ENCODE measurements around the gene NFATC2.

The NFATC2 gene

GRCh38 chr20:51387125-51387875, 155.2 kb downstream of the NFATC2 start:
- no peak for ATAC-seq
- TF ChIP-seq ISL1 (CRISPR knock-in tag; IDR thresholded peaks at IDR 0.05) (no peak), ESRRG (CRISPR knock-in tag; IDR thresholded peaks at IDR 0.05) (no peak), ZNF70 (CRISPR knock-in tag; IDR thresholded peaks at IDR 0.05) (no peak), ARNTL (CRISPR knock-in tag; IDR thresholded peaks at IDR 0.05; ENCODE audit: borderline replicate concordance, low read depth) (no peak), CSDC2 (CRISPR knock-in tag; IDR thresholded peaks at IDR 0.05) (no peak), RARB (CRISPR knock-in tag; IDR thresholded peaks at IDR 0.05) (no peak)
- TF ChIP-seq, protein P1, sequence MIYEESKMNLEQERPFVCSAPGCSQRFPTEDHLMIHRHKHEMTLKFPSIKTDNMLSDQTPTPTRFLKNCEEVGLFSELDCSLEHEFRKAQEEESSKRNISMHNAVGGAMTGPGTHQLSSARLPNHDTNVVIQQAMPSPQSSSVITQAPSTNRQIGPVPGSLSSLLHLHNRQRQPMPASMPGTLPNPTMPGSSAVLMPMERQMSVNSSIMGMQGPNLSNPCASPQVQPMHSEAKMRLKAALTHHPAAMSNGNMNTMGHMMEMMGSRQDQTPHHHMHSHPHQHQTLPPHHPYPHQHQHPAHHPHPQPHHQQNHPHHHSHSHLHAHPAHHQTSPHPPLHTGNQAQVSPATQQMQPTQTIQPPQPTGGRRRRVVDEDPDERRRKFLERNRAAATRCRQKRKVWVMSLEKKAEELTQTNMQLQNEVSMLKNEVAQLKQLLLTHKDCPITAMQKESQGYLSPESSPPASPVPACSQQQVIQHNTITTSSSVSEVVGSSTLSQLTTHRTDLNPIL (CRISPR knock-in tag; IDR thresholded peaks at IDR 0.05; ENCODE audit: low read depth): no peak

DNA sequence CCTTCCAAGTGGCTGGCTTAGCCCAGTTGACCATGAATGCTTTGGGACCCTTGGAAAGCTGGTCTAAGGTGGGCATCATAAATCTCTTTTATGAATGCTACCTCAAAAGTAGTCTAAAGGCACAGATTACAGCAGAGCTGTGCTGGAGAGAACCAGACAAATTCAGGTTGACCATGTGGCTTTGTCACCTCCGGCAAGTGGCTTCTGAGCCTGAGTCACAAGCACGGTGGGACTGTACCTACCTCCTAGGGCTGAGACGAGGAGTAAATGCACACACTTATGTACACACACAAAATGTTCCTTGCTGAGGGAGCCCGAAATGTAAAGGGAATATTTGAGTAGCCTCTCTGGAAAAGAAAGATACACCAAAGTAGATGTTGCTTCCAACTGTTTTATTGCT, 155.9 kb downstream of the NFATC2 start:
- ATAC-seq: no peak
- TF ChIP-seq GLIS3 (CRISPR knock-in tag; IDR thresholded peaks at IDR 0.05): no peak
- TF ChIP-seq CSDC2 (CRISPR knock-in tag; IDR thresholded peaks at IDR 0.05): no peak
- no peak for TF ChIP-seq ARNTL (CRISPR knock-in tag; IDR thresholded peaks at IDR 0.05; ENCODE audit: borderline replicate concordance, low read depth)
- no peak for TF ChIP-seq OSR1 (CRISPR knock-in tag; IDR thresholded peaks at IDR 0.05)
- TF ChIP-seq ZFP30 (CRISPR knock-in tag; IDR thresholded peaks at IDR 0.05): no peak
- no peak for TF ChIP-seq BACH2 (CRISPR knock-in tag; IDR thresholded peaks at IDR 0.05; ENCODE audit: borderline replicate concordance)
- TF ChIP-seq TOX (CRISPR knock-in tag; IDR thresholded peaks at IDR 0.05; ENCODE audit: borderline replicate concordance): no peak
- TF ChIP-seq, protein P1 (CRISPR knock-in tag; IDR thresholded peaks at IDR 0.05; ENCODE audit: low read depth): no peak
- TF ChIP-seq RARB (CRISPR knock-in tag; IDR thresholded peaks at IDR 0.05): no peak
- TF ChIP-seq TSHZ2 (CRISPR knock-in tag; IDR thresholded peaks at IDR 0.05): no peak
- no peak for TF ChIP-seq ISL1 (CRISPR knock-in tag; IDR thresholded peaks at IDR 0.05)
- no peak for TF ChIP-seq ZNF70 (CRISPR knock-in tag; IDR thresholded peaks at IDR 0.05)
- no peak for TF ChIP-seq ZC3H10 (CRISPR knock-in tag; IDR thresholded peaks at IDR 0.05)
- TF ChIP-seq, protein P2, sequence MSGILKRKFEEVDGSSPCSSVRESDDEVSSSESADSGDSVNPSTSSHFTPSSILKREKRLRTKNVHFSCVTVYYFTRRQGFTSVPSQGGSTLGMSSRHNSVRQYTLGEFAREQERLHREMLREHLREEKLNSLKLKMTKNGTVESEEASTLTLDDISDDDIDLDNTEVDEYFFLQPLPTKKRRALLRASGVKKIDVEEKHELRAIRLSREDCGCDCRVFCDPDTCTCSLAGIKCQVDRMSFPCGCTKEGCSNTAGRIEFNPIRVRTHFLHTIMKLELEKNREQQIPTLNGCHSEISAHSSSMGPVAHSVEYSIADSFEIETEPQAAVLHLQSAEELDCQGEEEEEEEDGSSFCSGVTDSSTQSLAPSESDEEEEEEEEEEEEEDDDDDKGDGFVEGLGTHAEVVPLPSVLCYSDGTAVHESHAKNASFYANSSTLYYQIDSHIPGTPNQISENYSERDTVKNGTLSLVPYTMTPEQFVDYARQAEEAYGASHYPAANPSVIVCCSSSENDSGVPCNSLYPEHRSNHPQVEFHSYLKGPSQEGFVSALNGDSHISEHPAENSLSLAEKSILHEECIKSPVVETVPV (CRISPR knock-in tag; IDR thresholded peaks at IDR 0.05): no peak
- no peak for TF ChIP-seq ZFP3 (CRISPR knock-in tag; IDR thresholded peaks at IDR 0.05)

DNA sequence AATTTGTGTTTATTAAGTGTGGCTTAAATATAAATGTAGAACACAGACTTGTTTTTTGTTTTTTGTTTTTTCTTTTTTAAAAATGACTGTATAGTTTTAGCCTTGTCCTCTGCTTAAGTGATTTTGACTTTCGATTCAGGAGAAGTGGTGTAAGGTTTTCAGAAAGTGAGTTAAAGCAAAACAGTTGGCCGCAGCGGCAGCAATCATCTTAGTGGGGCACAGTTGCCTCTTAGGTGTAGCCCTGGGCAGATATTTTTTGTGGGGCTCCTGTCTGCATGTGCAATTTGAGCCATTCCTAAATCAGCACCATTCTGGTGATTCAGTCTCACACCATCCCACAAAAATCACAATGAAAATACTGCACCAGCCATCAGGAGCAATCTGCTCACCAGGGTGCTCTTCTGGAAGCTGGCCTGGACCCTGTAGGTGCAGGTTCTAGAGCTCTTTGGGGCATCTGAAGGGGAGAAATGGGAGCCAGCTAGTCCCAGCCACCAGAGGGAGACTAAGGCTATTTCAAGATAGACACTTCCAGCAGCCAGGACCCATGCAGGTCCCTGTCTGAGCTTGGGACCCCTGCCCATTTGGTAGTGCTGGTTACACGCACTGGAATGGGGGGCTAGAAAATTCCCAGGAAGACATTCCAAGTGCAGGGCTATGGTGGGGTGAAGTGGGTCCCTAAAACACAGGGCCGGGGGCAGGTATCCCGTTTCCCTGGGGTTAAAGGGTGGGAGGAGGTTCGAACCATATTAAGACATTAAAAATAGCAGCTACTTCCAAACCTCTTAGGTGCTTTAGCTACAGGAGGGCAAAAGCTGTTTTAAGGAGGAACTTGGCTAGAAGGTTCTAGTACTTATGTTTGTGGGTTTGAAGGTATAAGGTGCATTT, 156.6 kb downstream of the NFATC2 start:
- ATAC-seq: peak; percentile 89
- TF ChIP-seq ZNF70 (CRISPR knock-in tag; IDR thresholded peaks at IDR 0.05) (no peak), TCF4 (CRISPR knock-in tag; IDR thresholded peaks at IDR 0.05; ENCODE audit: borderline replicate concordance) (no peak), BACH2 (CRISPR knock-in tag; IDR thresholded peaks at IDR 0.05; ENCODE audit: borderline replicate concordance) (no peak)

GRCh38 chr20:51384875-51385274, 157.6 kb downstream of the NFATC2 start:
- no peak for TF ChIP-seq ZFP30 (CRISPR knock-in tag; IDR thresholded peaks at IDR 0.05)
- no peak for TF ChIP-seq TCF4 (CRISPR knock-in tag; IDR thresholded peaks at IDR 0.05; ENCODE audit: borderline replicate concordance)
- TF ChIP-seq TSHZ2 (CRISPR knock-in tag; IDR thresholded peaks at IDR 0.05): no peak
- TF ChIP-seq CSDC2 (CRISPR knock-in tag; IDR thresholded peaks at IDR 0.05): no peak
- TF ChIP-seq PATZ1 (CRISPR knock-in tag; IDR thresholded peaks at IDR 0.05; ENCODE audit: borderline replicate concordance): no peak
- no peak for TF ChIP-seq TOX (CRISPR knock-in tag; IDR thresholded peaks at IDR 0.05; ENCODE audit: borderline replicate concordance)
- no peak for ATAC-seq
